ENCODE data around the gene TIMM10.

DNA sequence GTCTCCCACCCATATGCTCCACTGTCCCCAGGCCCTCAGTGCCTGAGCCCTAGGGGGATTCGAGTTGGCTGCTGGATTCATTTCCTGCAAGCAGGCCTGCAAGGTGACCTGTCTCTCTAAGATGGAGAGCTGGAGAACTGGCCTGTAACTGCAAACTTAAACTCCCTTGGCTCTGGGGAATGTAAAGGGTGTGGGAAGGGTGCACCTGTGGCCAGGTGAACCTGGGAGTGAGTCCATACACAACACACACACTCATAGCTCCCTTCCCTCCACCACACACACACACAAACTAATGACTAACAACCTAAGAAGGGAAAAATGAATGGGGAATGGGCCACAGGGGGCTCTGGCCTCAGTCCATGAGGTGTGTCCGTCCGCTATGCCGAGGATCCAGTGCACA lies 21.4 kb upstream of the TIMM10 start:
- TF ChIP-seq, protein P1, sequence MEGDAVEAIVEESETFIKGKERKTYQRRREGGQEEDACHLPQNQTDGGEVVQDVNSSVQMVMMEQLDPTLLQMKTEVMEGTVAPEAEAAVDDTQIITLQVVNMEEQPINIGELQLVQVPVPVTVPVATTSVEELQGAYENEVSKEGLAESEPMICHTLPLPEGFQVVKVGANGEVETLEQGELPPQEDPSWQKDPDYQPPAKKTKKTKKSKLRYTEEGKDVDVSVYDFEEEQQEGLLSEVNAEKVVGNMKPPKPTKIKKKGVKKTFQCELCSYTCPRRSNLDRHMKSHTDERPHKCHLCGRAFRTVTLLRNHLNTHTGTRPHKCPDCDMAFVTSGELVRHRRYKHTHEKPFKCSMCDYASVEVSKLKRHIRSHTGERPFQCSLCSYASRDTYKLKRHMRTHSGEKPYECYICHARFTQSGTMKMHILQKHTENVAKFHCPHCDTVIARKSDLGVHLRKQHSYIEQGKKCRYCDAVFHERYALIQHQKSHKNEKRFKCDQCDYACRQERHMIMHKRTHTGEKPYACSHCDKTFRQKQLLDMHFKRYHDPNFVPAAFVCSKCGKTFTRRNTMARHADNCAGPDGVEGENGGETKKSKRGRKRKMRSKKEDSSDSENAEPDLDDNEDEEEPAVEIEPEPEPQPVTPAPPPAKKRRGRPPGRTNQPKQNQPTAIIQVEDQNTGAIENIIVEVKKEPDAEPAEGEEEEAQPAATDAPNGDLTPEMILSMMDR (IDR thresholded peaks at IDR 0.05), result no peak
- TF ChIP-seq EZH2 (IDR thresholded peaks at IDR 0.05), result no peak
